Aorta (tissue), 5 donors: ENCODE measurements around the gene NPIPB6. TPM values are rescaled to one million over a fixed set of nuclear protein-coding genes. Genes with fewer than 3 reads are reported as not detected.

Source experiments
- ATAC-seq: fragments of 200-7000 bp; cut with Tn5 transposase; one replicate; pipeline ENCODE4 v1.9.1; 2022; ENCODE audit warnings: moderate library complexity; ENCODE audit not compliant: low FRiP score
- DNase-seq, 2 donors: peaks; one replicate each; pipeline ENCODE4 v3.0.0-alpha.2; 2020
- H3K27ac ChIP-seq, 2 donors: one replicate each; pipeline ENCODE4 v1.5.1; 2013; ENCODE audit warnings: low read length in 2 of 2, mild to moderate bottlenecking in 2 of 2, moderate library complexity in 2 of 2, control low read depth in 1 of 2, inconsistent platforms in 1 of 2, low read depth in 1 of 2
- H3K27me3 ChIP-seq, 2 donors: one replicate each; pipeline ENCODE4 v1.6.1; 2013; ENCODE audit warnings: control low read depth in 1 of 2, low read length in 1 of 2, mild to moderate bottlenecking in 1 of 2, moderate library complexity in 1 of 2; ENCODE audit not compliant: insufficient read depth in 2 of 2, control insufficient read depth in 1 of 2
- H3K36me3 ChIP-seq, 2 donors: one replicate each; pipeline ENCODE4 v1.6.1; 2013; ENCODE audit warnings: control low read depth in 1 of 2, low read length in 1 of 2, mild to moderate bottlenecking in 1 of 2; ENCODE audit not compliant: insufficient read depth in 2 of 2, control insufficient read depth in 1 of 2
- H3K4me1 ChIP-seq, 2 donors: one replicate each; pipeline ENCODE4 v1.6.1; 2013; ENCODE audit warnings: low read length in 2 of 2, control low read depth in 1 of 2, mild to moderate bottlenecking in 1 of 2, moderate library complexity in 1 of 2; ENCODE audit not compliant: insufficient read depth in 2 of 2, control insufficient read depth in 1 of 2
- H3K4me3 ChIP-seq, 2 donors: one replicate each; pipeline ENCODE4 v1.5.1; 2013; ENCODE audit warnings: low read length in 2 of 2, control low read depth in 1 of 2, mild to moderate bottlenecking in 1 of 2
- H3K9me3 ChIP-seq: one replicate; pipeline ENCODE4 v1.6.1; 2013; ENCODE audit warnings: mild to moderate bottlenecking, low read length; ENCODE audit not compliant: control insufficient read depth
- WGBS, 2 donors: extraction: QIAGEN DNeasy Blood & Tissue Kit; methylation state at CpG; one replicate each; pipeline ENCODE4 v1.1.7; 2013; 5-methylcytosine and 5-hydroxymethylcytosine counted together
- intact Hi-C, 2 donors: fragments of 100-400 bp; cut with DNase I; formaldehyde crosslinking; loops; one replicate each; pipeline versions ENCODE4 v1.14.2 to v1.15.0; 2022
- polyA plus RNA-seq, 2 donors: library from polyadenylated mRNA; stranded (reverse); fragments of 200-250 nt; gene quantifications; one replicate each; pipeline ENCODE4 v1.2.3, GENCODE V29; 2013
- total RNA-seq, 2 donors: library from RNA; stranded (reverse); fragmentation: NEBNext Ultra II Directional; extraction: Animal tissue kit (Norgen Biotek cat#: 25700); gene quantifications; one replicate each; pipeline ENCODE4 v1.2.1, GENCODE V29; 2021
- donor health status: healthy with polysubstance abuse.
- donor health status: Bipolar disorder and iron deficiency.
- donor health status: DM: no; HTN: no; CAD: no.
- donor health status: DM: no; HTN: no; CAD: no.
- donor health status: DM: yes; HTN: yes; CAD: no.

Gene NPIPB6
- total and polyA plus RNA-seq, 4 donors = 1.3 to 3.3 (median 1.9) TPM

GRCh38 chr16:28318042-28318744 lies 45.1 kb downstream of the NPIPB6 start:
- no peak for ATAC-seq
- intact Hi-C loops = loop anchor here in 1 of 2 donors (5.0 kb wide), 1 partner anchor 41 kb away; no protein-coding TSS in a partner anchor
- WGBS, 2 donors = 86 to 90% methylated on average over 9 of the region's 9 CpGs

GRCh38 chr16:28317040-28317880 lies 46.0 kb downstream of the NPIPB6 start:
- WGBS, 2 donors = 52 to 53% methylated on average over 22 of the region's 22 CpGs
- H3K27me3 ChIP-seq = no peaks in the 10 kb centered on the region
- no peak overlapping the region for H3K4me3 ChIP-seq
- DNase-seq (peak; percentile 70 to 87), ATAC-seq (no peak)
- H3K4me1 ChIP-seq = no peaks in the 10 kb centered on the region
- intact Hi-C loops = loop anchor here (1.0 to 5.0 kb wide), 2 partner anchors 40 kb away; no protein-coding TSS in a partner anchor
- no peaks in the 10 kb centered on the region for H3K9me3 ChIP-seq
- no peaks in the 10 kb centered on the region for H3K36me3 ChIP-seq
- no peak overlapping the region for H3K27ac ChIP-seq

More at GRCh38 chr16:28318042-28318744, 45.1 kb downstream of the NPIPB6 start:
- Histone ChIP-seq H3K36me3 (no peaks in the 10 kb centered on the region), H3K4me3 (no peak overlapping the region), H3K27me3 (no peaks in the 10 kb centered on the region), H3K27ac (no peak overlapping the region), H3K4me1 (no peaks in the 10 kb centered on the region), H3K9me3 (no peaks in the 10 kb centered on the region)
- DNase-seq = peak in 1 of 2 donors; percentile 42

DNA sequence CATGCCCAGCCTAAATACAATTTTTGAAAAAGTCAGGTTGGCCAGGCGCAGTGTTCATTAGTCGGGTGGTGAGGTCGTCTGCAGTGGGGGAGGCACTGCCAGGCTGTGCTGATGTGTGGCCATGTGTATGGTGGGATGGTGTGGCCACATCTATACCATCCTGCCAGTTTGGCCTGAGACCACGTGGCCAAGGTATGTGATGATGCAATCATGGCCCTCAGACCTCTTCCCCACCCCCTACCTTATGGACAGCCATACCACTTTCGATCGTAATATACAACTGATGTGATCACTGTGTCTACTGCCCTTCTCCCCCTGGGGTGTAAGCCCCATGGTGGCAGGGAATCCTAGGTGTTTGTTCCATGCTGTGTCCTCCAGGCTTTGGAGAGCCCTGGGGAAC lies 47.3 kb downstream of the NPIPB6 start:
- 72 to 78% methylated on average over 6 of the region's 6 CpGs for WGBS, 2 donors
- intact Hi-C loops = loop anchor here in 1 of 2 donors (5.0 kb wide), 1 partner anchor 39 kb away; no protein-coding TSS in a partner anchor
- Histone ChIP-seq H3K4me1 (no peaks in the 10 kb centered on the region), H3K9me3 (no peaks in the 10 kb centered on the region), H3K36me3 (no peaks in the 10 kb centered on the region), H3K27me3 (no peaks in the 10 kb centered on the region), H3K27ac (no peak overlapping the region), H3K4me3 (no peak overlapping the region)
- no peak for ATAC-seq
- DNase-seq = peak in 1 of 2 donors; percentile 28

GRCh38 chr16:28313587-28313986 lies 49.7 kb downstream of the NPIPB6 start:
- no peak for ATAC-seq
- Histone ChIP-seq H3K9me3 (no peaks in the 10 kb centered on the region), H3K36me3 (no peaks in the 10 kb centered on the region), H3K4me1 (no peaks in the 10 kb centered on the region), H3K27me3 (no peaks in the 10 kb centered on the region), H3K27ac (no peak overlapping the region), H3K4me3 (no peak overlapping the region)
- peak in 1 of 2 donors; percentile 59 for DNase-seq
- intact Hi-C loops = no loop called here
- WGBS, 2 donors = 66 to 70% methylated on average over 11 of the region's 11 CpGs

GRCh38 chr16:28312327-28312726 lies 51.0 kb downstream of the NPIPB6 start:
- Histone ChIP-seq H3K27me3 (no peaks in the 10 kb centered on the region), H3K9me3 (no peaks in the 10 kb centered on the region), H3K4me3 (no peak overlapping the region), H3K4me1 (no peaks in the 10 kb centered on the region), H3K36me3 (no peaks in the 10 kb centered on the region), H3K27ac (no peak overlapping the region)
- WGBS, 2 donors = 87 to 88% methylated on average over 10 of the region's 10 CpGs
- no peak for DNase-seq
- no peak for ATAC-seq
- intact Hi-C loops = no loop called here

DNA sequence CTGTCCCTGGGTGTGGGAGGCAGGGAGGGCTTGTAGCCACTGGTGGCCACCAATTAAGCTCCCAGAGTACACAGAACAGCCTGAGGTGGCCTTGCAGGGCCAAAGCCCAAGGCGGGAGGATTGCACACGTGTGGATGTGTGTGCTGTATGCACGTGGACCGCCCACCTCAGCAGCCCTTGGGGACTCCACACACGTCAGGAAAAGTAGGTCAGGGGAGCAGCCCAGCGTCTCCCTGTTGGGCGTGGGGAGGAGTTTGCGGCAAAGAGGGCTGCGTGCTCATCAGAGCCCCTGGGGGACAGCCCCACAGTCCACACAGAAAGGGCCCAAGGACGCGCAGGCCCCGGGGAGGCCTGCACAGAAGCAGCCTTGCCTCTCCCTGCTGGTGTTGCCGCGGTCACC lies 51.4 kb downstream of the NPIPB6 start:
- DNase-seq (no peak), ATAC-seq (no peak)
- no peak overlapping the region for H3K4me3 ChIP-seq
- no peak overlapping the region for H3K27ac ChIP-seq
- H3K9me3 ChIP-seq = no peaks in the 10 kb centered on the region
- intact Hi-C loops = no loop called here
- no peaks in the 10 kb centered on the region for H3K27me3 ChIP-seq
- no peaks in the 10 kb centered on the region for H3K4me1 ChIP-seq
- WGBS, 2 donors = 81 to 82% methylated on average over 14 of the region's 14 CpGs
- no peaks in the 10 kb centered on the region for H3K36me3 ChIP-seq

- no peaks in the 10 kb centered on the region for H3K27me3 ChIP-seq
- H3K27ac ChIP-seq = no peak overlapping the region
- H3K36me3 ChIP-seq = no peaks in the 10 kb centered on the region
- no peak for DNase-seq
- H3K9me3 ChIP-seq = no peaks in the 10 kb centered on the region
- H3K4me3 ChIP-seq = no peak overlapping the region
- no peak for ATAC-seq
- WGBS, 2 donors = 93 to 96% methylated on average over 4 of the region's 4 CpGs
- H3K4me1 ChIP-seq = no peaks in the 10 kb centered on the region
- intact Hi-C loops = no loop called here
Observed at GRCh38 chr16:28311413-28311812, 51.9 kb downstream of the NPIPB6 start.

GRCh38 chr16:28310796-28311195 lies 52.5 kb downstream of the NPIPB6 start:
- ATAC-seq (no peak), DNase-seq (no peak)
- 92 to 93% methylated on average over 11 of the region's 11 CpGs for WGBS, 2 donors
- Histone ChIP-seq H3K36me3 (no peaks in the 10 kb centered on the region), H3K27me3 (no peaks in the 10 kb centered on the region), H3K4me3 (no peak overlapping the region), H3K27ac (no peak overlapping the region), H3K4me1 (no peaks in the 10 kb centered on the region), H3K9me3 (no peaks in the 10 kb centered on the region)
- intact Hi-C loops = no loop called here
